Activated CD4-positive, alpha-beta T cell treated with anti-CD3 and anti-CD28 coated beads, Interleukin-2, amount 10 ng/mL, durations not matched to agents 7 days and 5 days (primary cell): ENCODE measurements around the gene IER3IP1. TPM values are rescaled to one million over a fixed set of nuclear protein-coding genes. Genes with fewer than 3 reads are reported as not detected.

Experiments used
- CTCF ChIA-PET: fragments of 350-600 bp; sonication (Branson Sonifier 250); formaldehyde crosslinking; loops from one replicate; lab custom pipeline; 2021; ENCODE audit warnings: antibody characterized with exemption; lab: Charles Lee
- POLR2A ChIA-PET: fragments of 350-600 bp; sonication (Branson Sonifier 250); formaldehyde crosslinking; loops from one replicate; lab custom pipeline; 2021; ENCODE audit warnings: antibody characterized with exemption; lab: Charles Lee
- DNase-seq: peaks from one replicate; pipeline ENCODE4 v3.0.0-alpha.2; 2020
- H3K27ac Mint-ChIP-seq: one replicate; pipeline ENCODE4 v1.8.0; 2021; ENCODE audit warnings: mild to moderate bottlenecking, moderate library complexity, mixed read lengths
- H3K27me3 Mint-ChIP-seq: one replicate; pipeline ENCODE4 v1.8.0; 2021; ENCODE audit warnings: mixed read lengths
- H3K36me3 Mint-ChIP-seq: one replicate; pipeline ENCODE4 v1.8.0; 2021; ENCODE audit warnings: low read depth, mixed read lengths
- H3K4me1 Mint-ChIP-seq: one replicate; pipeline ENCODE4 v1.8.0; 2021; ENCODE audit warnings: mixed read lengths
- H3K4me3 Mint-ChIP-seq: one replicate; pipeline ENCODE4 v1.8.0; 2021; ENCODE audit warnings: mild to moderate bottlenecking, moderate library complexity, mixed read lengths
- H3K9me3 Mint-ChIP-seq: one replicate; pipeline ENCODE4 v1.8.0; 2021; ENCODE audit warnings: mixed read lengths
- total RNA-seq, 2 experiments: library from RNA; stranded (reverse); gene quantifications; one replicate each; pipeline ENCODE4 v1.2.3, GENCODE V29; 2021

Gene IER3IP1
- total RNA-seq, 2 experiments from 2014 or later, result 10.5 to 11.7 TPM

GRCh38 chr18:47150029-47150823 is 25.9 kb downstream of the IER3IP1 start, which contains the start of gene HDHD2:
TSS of gene HDHD2 (minus strand) at chr18:47150500. CDS start at chr18:47136439, 14,061 bp downstream.
- POLR2A ChIA-PET, result no interaction called here
- Mint-ChIP-seq H3K4me1 (peaks cover 30% of the 10 kb centered on the region), H3K27me3 (no peaks in the 10 kb centered on the region), H3K36me3 (peaks cover 26% of the 10 kb centered on the region), H3K9me3 (no peaks in the 10 kb centered on the region), H3K27ac (peak within 1 kb of the TSS; percentile 96), H3K4me3 (peak within 1 kb of the TSS; percentile 92)
- CTCF ChIA-PET, result interaction anchor here (0.7 to 1.8 kb wide), 4 partner anchors 9 to 55 kb away, joined by 3 to 4 read pairs (median 4); no protein-coding TSS in a partner anchor
- DNase-seq, result peak; percentile 72

- DNase-seq, result no peak
Observed at GRCh38 chr18:47149457-47150028, 26.6 kb downstream of the IER3IP1 start.

GRCh38 chr18:47146206-47146605 is 30.0 kb downstream of the IER3IP1 start:
- no peaks in the 10 kb centered on the region for H3K27me3 Mint-ChIP-seq
- POLR2A ChIA-PET, result no interaction called here
- CTCF ChIA-PET, result interaction anchor here (0.7 to 1.1 kb wide), 2 partner anchors 10 to 56 kb away, joined by 3 read pairs; no protein-coding TSS in a partner anchor
- peaks cover 26% of the 10 kb centered on the region for H3K4me1 Mint-ChIP-seq
- H3K27ac Mint-ChIP-seq, result no peak overlapping the region
- H3K36me3 Mint-ChIP-seq, result peaks cover 20% of the 10 kb centered on the region
- H3K9me3 Mint-ChIP-seq, result no peaks in the 10 kb centered on the region
- no peak overlapping the region for H3K4me3 Mint-ChIP-seq
- DNase-seq, result no peak

More at GRCh38 chr18:47149457-47150028, 26.6 kb downstream of the IER3IP1 start:
- peak overlapping the region; percentile 92 for H3K4me3 Mint-ChIP-seq
- H3K27ac Mint-ChIP-seq, result peak overlapping the region; percentile 96
- POLR2A ChIA-PET, result no interaction called here
- H3K36me3 Mint-ChIP-seq, result peaks cover 26% of the 10 kb centered on the region
- CTCF ChIA-PET, result interaction anchor here (0.7 to 1.8 kb wide), 3 partner anchors 8 to 55 kb away, joined by 3 to 4 read pairs (median 4); no protein-coding TSS in a partner anchor
- peaks cover 30% of the 10 kb centered on the region for H3K4me1 Mint-ChIP-seq
- no peaks in the 10 kb centered on the region for H3K9me3 Mint-ChIP-seq
- H3K27me3 Mint-ChIP-seq, result no peaks in the 10 kb centered on the region

- Mint-ChIP-seq H3K27me3 (no peaks in the 10 kb centered on the region), H3K36me3 (peaks cover 14% of the 10 kb centered on the region), H3K27ac (no peak overlapping the region), H3K4me1 (peaks cover 11% of the 10 kb centered on the region), H3K9me3 (no peaks in the 10 kb centered on the region), H3K4me3 (no peak overlapping the region)
- ChIA-PET CTCF (interaction anchor here (0.6 kb wide), 1 partner anchor 20 kb away, joined by 3 read pairs; no protein-coding TSS in a partner anchor), POLR2A (no interaction called here)
- DNase-seq, result no peak
Observed at GRCh38 chr18:47143899-47144485, 32.2 kb downstream of the IER3IP1 start.

- Mint-ChIP-seq H3K36me3 (peaks cover 16% of the 10 kb centered on the region), H3K9me3 (no peaks in the 10 kb centered on the region), H3K27ac (no peak overlapping the region), H3K4me3 (no peak overlapping the region), H3K4me1 (peaks cover 4% of the 10 kb centered on the region), H3K27me3 (no peaks in the 10 kb centered on the region)
- DNase-seq, result no peak
- CTCF ChIA-PET, result interaction anchor here (0.6 kb wide), 1 partner anchor 21 kb away, joined by 3 read pairs; no protein-coding TSS in a partner anchor
- POLR2A ChIA-PET, result no interaction called here
Observed at GRCh38 chr18:47143153-47143552, 33.0 kb downstream of the IER3IP1 start.

- Mint-ChIP-seq H3K27me3 (no peaks in the 10 kb centered on the region), H3K9me3 (no peaks in the 10 kb centered on the region), H3K27ac (no peak overlapping the region), H3K4me3 (no peak overlapping the region), H3K36me3 (peaks cover 19% of the 10 kb centered on the region), H3K4me1 (peaks cover 2% of the 10 kb centered on the region)
- POLR2A ChIA-PET, result no interaction called here
- CTCF ChIA-PET, result interaction anchor here (1.1 kb wide), 1 partner anchor 9 kb away, joined by 4 read pairs; the partner anchor contains the start of gene HDHD2
- no peak for DNase-seq
Observed at GRCh38 chr18:47141289-47141688, 34.9 kb downstream of the IER3IP1 start.

- Mint-ChIP-seq H3K4me3 (no peak overlapping the region), H3K27ac (no peak overlapping the region), H3K4me1 (peaks cover 20% of the 10 kb centered on the region), H3K36me3 (peaks cover 36% of the 10 kb centered on the region), H3K27me3 (no peaks in the 10 kb centered on the region), H3K9me3 (no peaks in the 10 kb centered on the region)
- ChIA-PET POLR2A (no interaction called here), CTCF (no interaction called here)
- DNase-seq, result no peak
Observed at GRCh38 chr18:47121146-47121545, 55.0 kb downstream of the IER3IP1 start.

- POLR2A ChIA-PET, result no interaction called here
- H3K4me3 Mint-ChIP-seq, result no peak overlapping the region
- H3K9me3 Mint-ChIP-seq, result no peaks in the 10 kb centered on the region
- H3K4me1 Mint-ChIP-seq, result peaks cover 20% of the 10 kb centered on the region
- DNase-seq, result no peak
- peaks cover 36% of the 10 kb centered on the region for H3K36me3 Mint-ChIP-seq
- H3K27me3 Mint-ChIP-seq, result no peaks in the 10 kb centered on the region
- CTCF ChIA-PET, result no interaction called here
- no peak overlapping the region for H3K27ac Mint-ChIP-seq
Observed at GRCh38 chr18:47120428-47120827, 55.7 kb downstream of the IER3IP1 start.

GRCh38 chr18:47118981-47119380 is 57.2 kb downstream of the IER3IP1 start:
- Mint-ChIP-seq H3K4me3 (no peak overlapping the region), H3K27me3 (no peaks in the 10 kb centered on the region), H3K36me3 (peaks cover 37% of the 10 kb centered on the region), H3K27ac (no peak overlapping the region), H3K4me1 (peaks cover 20% of the 10 kb centered on the region), H3K9me3 (no peaks in the 10 kb centered on the region)
- no peak for DNase-seq
- ChIA-PET CTCF (no interaction called here), POLR2A (no interaction called here)

- H3K4me3 Mint-ChIP-seq, result no peak overlapping the region
- no peaks in the 10 kb centered on the region for H3K9me3 Mint-ChIP-seq
- no peak overlapping the region for H3K27ac Mint-ChIP-seq
- H3K4me1 Mint-ChIP-seq, result peaks cover 3% of the 10 kb centered on the region
- ChIA-PET POLR2A (no interaction called here), CTCF (interaction anchor here (2.2 kb wide), 1 partner anchor 10 kb away, joined by 5 read pairs; no protein-coding TSS in a partner anchor)
- H3K27me3 Mint-ChIP-seq, result no peaks in the 10 kb centered on the region
- no peak for DNase-seq
- peaks cover 31% of the 10 kb centered on the region for H3K36me3 Mint-ChIP-seq
Observed at GRCh38 chr18:47115205-47115604, 61.0 kb downstream of the IER3IP1 start.

- no peak overlapping the region for H3K4me3 Mint-ChIP-seq
- H3K36me3 Mint-ChIP-seq, result peaks cover 23% of the 10 kb centered on the region
- DNase-seq, result no peak
- POLR2A ChIA-PET, result no interaction called here
- H3K4me1 Mint-ChIP-seq, result no peaks in the 10 kb centered on the region
- H3K27ac Mint-ChIP-seq, result no peak overlapping the region
- H3K9me3 Mint-ChIP-seq, result no peaks in the 10 kb centered on the region
- H3K27me3 Mint-ChIP-seq, result no peaks in the 10 kb centered on the region
- CTCF ChIA-PET, result interaction anchor here (1.5 to 2.2 kb wide), 2 partner anchors 8 to 90 kb away, joined by 3 to 5 read pairs; no protein-coding TSS in a partner anchor
Observed at GRCh38 chr18:47113796-47114540, 62.2 kb downstream of the IER3IP1 start.
